ENCODE results near the gene LRRFIP1.
A peak's percentile ranks its signal among the peaks of the same experiment; 100 is the strongest.
"Not testable (repeated sequence)": the region's sequence is repeated elsewhere in the genome, so short reads cannot be mapped to it uniquely, and the experiment has no call there.

The LRRFIP1 gene

DNA sequence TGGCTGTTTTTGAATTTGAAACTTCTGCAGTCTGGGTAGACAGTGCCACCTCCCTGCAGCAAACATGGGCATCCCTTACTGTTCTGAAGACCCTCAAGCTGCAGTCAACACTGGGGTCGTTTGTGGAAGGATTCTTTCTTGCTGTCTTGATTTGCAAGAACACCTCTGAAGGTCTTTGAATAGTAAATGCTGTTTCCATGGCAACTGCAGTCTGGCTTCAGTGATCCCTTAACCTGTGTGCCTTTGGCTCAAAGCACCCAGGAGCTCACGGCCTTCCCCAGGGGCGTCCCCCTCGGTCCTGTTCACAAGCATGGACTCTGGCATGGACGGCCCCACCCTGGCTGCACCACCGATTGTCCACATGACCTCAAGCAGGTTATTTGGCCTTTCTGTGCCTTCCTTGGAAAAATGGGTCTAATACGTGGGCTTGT, 38.3 kb downstream of the LRRFIP1 start:
- Mint-ChIP-seq H3K4me1 (peaks cover 6% of the 10 kb centered on the region), H3K36me3 (no peaks in the 10 kb centered on the region), H3K9me3 (no peaks in the 10 kb centered on the region), H3K27ac (no peak overlapping the region), H3K27me3 (peaks cover 80% of the 10 kb centered on the region), H3K4me3 (no peak overlapping the region)
- no peak for DNase-seq
- CTCF ChIA-PET = interaction anchor here (0.9 kb wide), 1 partner anchor 84 kb away, joined by 4 read pairs; no protein-coding TSS in a partner anchor

GRCh38 chr2:237666606-237667005, 39.2 kb downstream of the LRRFIP1 start:
- H3K4me1 Mint-ChIP-seq = peaks cover 6% of the 10 kb centered on the region
- no peaks in the 10 kb centered on the region for H3K36me3 Mint-ChIP-seq
- H3K4me3 Mint-ChIP-seq = no peak overlapping the region
- CTCF ChIA-PET = no interaction called here
- no peak overlapping the region for H3K27ac Mint-ChIP-seq
- H3K27me3 Mint-ChIP-seq = peaks cover 75% of the 10 kb centered on the region
- no peak for DNase-seq
- H3K9me3 Mint-ChIP-seq = no peaks in the 10 kb centered on the region

DNA sequence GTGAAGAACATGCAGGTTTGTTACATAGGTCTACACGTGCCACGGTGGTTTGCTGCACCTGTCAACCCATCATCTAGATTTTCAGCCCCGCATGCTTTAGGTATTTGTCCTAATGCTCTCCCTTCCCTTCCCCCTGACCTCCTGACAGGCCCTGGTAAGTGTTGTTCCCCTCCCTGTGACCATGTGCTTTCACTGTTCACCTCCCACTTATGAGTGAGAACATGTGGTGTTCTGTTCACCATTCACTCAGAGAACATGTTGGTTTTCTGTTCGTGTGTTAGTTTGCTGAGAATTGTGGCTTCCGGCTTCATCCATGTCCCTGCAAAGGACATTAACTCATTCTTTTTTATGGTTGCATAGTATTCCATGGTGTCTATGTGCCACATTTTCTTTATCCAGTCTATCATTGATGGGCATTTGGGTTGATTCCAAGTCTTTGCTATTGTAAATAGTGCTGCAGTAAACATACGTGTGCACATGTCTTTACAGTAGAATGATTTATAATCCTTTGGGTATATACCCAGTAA, 39.7 kb downstream of the LRRFIP1 start:
- H3K27me3 Mint-ChIP-seq = peaks cover 70% of the 10 kb centered on the region
- H3K27ac Mint-ChIP-seq, H3K4me1 Mint-ChIP-seq, H3K9me3 Mint-ChIP-seq, H3K4me3 Mint-ChIP-seq, DNase-seq, H3K36me3 Mint-ChIP-seq: not testable (repeated sequence)
- CTCF ChIA-PET = interaction anchor here (1.4 kb wide), 1 partner anchor 85 kb away, joined by 6 read pairs; no protein-coding TSS in a partner anchor

- Mint-ChIP-seq H3K27me3 (peaks cover 65% of the 10 kb centered on the region), H3K36me3 (no peaks in the 10 kb centered on the region), H3K9me3 (no peaks in the 10 kb centered on the region), H3K27ac (no peak overlapping the region), H3K4me3 (no peak overlapping the region), H3K4me1 (peaks cover 7% of the 10 kb centered on the region)
- CTCF ChIA-PET = interaction anchor here (1.4 to 9.3 kb wide), 2 partner anchors 78 to 86 kb away, joined by 6 to 181 read pairs; no protein-coding TSS in a partner anchor
- DNase-seq = no peak
These were observed 40.5 kb downstream of the LRRFIP1 start for GRCh38 chr2:237667893-237668292.

- Mint-ChIP-seq H3K27ac (no peak overlapping the region), H3K36me3 (no peaks in the 10 kb centered on the region), H3K27me3 (peaks cover 61% of the 10 kb centered on the region), H3K4me3 (no peak overlapping the region), H3K4me1 (peaks cover 11% of the 10 kb centered on the region), H3K9me3 (no peaks in the 10 kb centered on the region)
- DNase-seq = no peak
- CTCF ChIA-PET = interaction anchor here (1.4 to 9.3 kb wide), 2 partner anchors 77 to 87 kb away, joined by 6 to 181 read pairs; no protein-coding TSS in a partner anchor
These were observed 41.1 kb downstream of the LRRFIP1 start for GRCh38 chr2:237668440-237668839.

- no peaks in the 10 kb centered on the region for H3K36me3 Mint-ChIP-seq
- peaks cover 53% of the 10 kb centered on the region for H3K27me3 Mint-ChIP-seq
- no peaks in the 10 kb centered on the region for H3K9me3 Mint-ChIP-seq
- CTCF ChIA-PET = interaction anchor here (0.7 to 9.3 kb wide), 4 partner anchors 25 to 594 kb away, joined by 3 to 181 read pairs (median 5); no protein-coding TSS in a partner anchor
- H3K4me3 Mint-ChIP-seq = no peak overlapping the region
- DNase-seq = no peak
- no peak overlapping the region for H3K27ac Mint-ChIP-seq
- H3K4me1 Mint-ChIP-seq = peaks cover 19% of the 10 kb centered on the region
These were observed 41.9 kb downstream of the LRRFIP1 start for GRCh38 chr2:237669283-237669627.

GRCh38 chr2:237669628-237670392, 42.4 kb downstream of the LRRFIP1 start:
- Mint-ChIP-seq H3K36me3 (no peaks in the 10 kb centered on the region), H3K27me3 (peaks cover 47% of the 10 kb centered on the region), H3K9me3 (no peaks in the 10 kb centered on the region), H3K4me1 (peaks cover 25% of the 10 kb centered on the region), H3K4me3 (no peak overlapping the region), H3K27ac (no peak overlapping the region)
- CTCF ChIA-PET = interaction anchor here (0.7 to 9.3 kb wide), 4 partner anchors 25 to 593 kb away, joined by 3 to 181 read pairs (median 5); no protein-coding TSS in a partner anchor
- no peak for DNase-seq

- H3K9me3 Mint-ChIP-seq = no peaks in the 10 kb centered on the region
- H3K36me3 Mint-ChIP-seq = no peaks in the 10 kb centered on the region
- H3K27me3 Mint-ChIP-seq = peaks cover 44% of the 10 kb centered on the region
- H3K27ac Mint-ChIP-seq = no peak overlapping the region
- DNase-seq = no peak
- CTCF ChIA-PET = interaction anchor here (0.6 to 9.3 kb wide), 5 partner anchors 23 to 659 kb away, joined by 3 to 181 read pairs (median 19); no protein-coding TSS in a partner anchor
- no peak overlapping the region for H3K4me3 Mint-ChIP-seq
- H3K4me1 Mint-ChIP-seq = peaks cover 33% of the 10 kb centered on the region
These were observed 43.3 kb downstream of the LRRFIP1 start for GRCh38 chr2:237670641-237671040.

GRCh38 chr2:237671466-237672138, 44.2 kb downstream of the LRRFIP1 start:
- peaks cover 35% of the 10 kb centered on the region for H3K27me3 Mint-ChIP-seq
- no peak for DNase-seq
- H3K36me3 Mint-ChIP-seq = no peaks in the 10 kb centered on the region
- CTCF ChIA-PET = interaction anchor here (0.6 to 9.3 kb wide), 12 partner anchors 11 to 658 kb away, joined by 3 to 181 read pairs (median 18); no protein-coding TSS in a partner anchor
- H3K9me3 Mint-ChIP-seq = no peaks in the 10 kb centered on the region
- no peak overlapping the region for H3K27ac Mint-ChIP-seq
- no peak overlapping the region for H3K4me3 Mint-ChIP-seq
- peaks cover 42% of the 10 kb centered on the region for H3K4me1 Mint-ChIP-seq

GRCh38 chr2:237672731-237673129, 45.3 kb downstream of the LRRFIP1 start:
- Mint-ChIP-seq H3K27me3 (peaks cover 26% of the 10 kb centered on the region), H3K27ac (peak overlapping the region; percentile 93), H3K4me1 (peaks cover 49% of the 10 kb centered on the region), H3K9me3 (no peaks in the 10 kb centered on the region), H3K36me3 (no peaks in the 10 kb centered on the region), H3K4me3 (peak overlapping the region; percentile 77)
- DNase-seq = no peak
- CTCF ChIA-PET = interaction anchor here (0.7 to 9.3 kb wide), 22 partner anchors 9 to 844 kb away, joined by 3 to 181 read pairs (median 6); no protein-coding TSS in a partner anchor

GRCh38 chr2:237673130-237674001, 46.0 kb downstream of the LRRFIP1 start:
- H3K27ac Mint-ChIP-seq = peak overlapping the region; percentile 93
- H3K9me3 Mint-ChIP-seq = no peaks in the 10 kb centered on the region
- peak; percentile 87 for DNase-seq
- peaks cover 20% of the 10 kb centered on the region for H3K27me3 Mint-ChIP-seq
- CTCF ChIA-PET = interaction anchor here (0.8 to 9.3 kb wide), 23 partner anchors 10 to 843 kb away, joined by 3 to 181 read pairs (median 6); no protein-coding TSS in a partner anchor
- no peaks in the 10 kb centered on the region for H3K36me3 Mint-ChIP-seq
- H3K4me3 Mint-ChIP-seq = peak overlapping the region; percentile 77
- H3K4me1 Mint-ChIP-seq = peaks cover 49% of the 10 kb centered on the region

GRCh38 chr2:237674731-237675276, 47.4 kb downstream of the LRRFIP1 start:
- peak; percentile 91 for DNase-seq
- H3K4me1 Mint-ChIP-seq = peaks cover 49% of the 10 kb centered on the region
- CTCF ChIA-PET = interaction anchor here (1.0 to 9.3 kb wide), 9 partner anchors 10 to 162 kb away, joined by 3 to 181 read pairs (median 19); no protein-coding TSS in a partner anchor
- no peaks in the 10 kb centered on the region for H3K9me3 Mint-ChIP-seq
- H3K27ac Mint-ChIP-seq = peak overlapping the region; percentile 93
- peaks cover 12% of the 10 kb centered on the region for H3K27me3 Mint-ChIP-seq
- no peaks in the 10 kb centered on the region for H3K36me3 Mint-ChIP-seq
- peak overlapping the region; percentile 77 for H3K4me3 Mint-ChIP-seq

DNA sequence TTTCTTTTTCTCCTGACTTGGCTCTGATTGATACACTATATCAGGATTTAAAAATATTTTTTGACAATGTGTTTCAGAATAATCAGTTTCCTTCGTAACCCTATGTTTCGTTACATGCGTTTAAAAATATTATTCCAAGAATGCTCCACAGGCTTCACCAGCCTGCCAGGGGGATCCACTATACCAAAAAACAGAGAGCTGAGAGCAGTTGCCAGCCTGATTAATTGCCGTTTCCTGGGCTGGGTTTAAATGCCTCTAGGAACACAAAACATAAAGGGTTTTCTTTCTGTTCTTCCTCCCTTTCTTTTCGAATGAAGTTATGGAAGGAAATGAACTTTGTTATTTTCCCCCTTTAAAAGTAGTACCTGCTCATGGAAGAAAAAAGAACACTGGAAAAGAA, 47.9 kb downstream of the LRRFIP1 start:
- CTCF ChIA-PET = interaction anchor here (1.0 to 9.3 kb wide), 8 partner anchors 9 to 163 kb away, joined by 3 to 181 read pairs (median 20); no protein-coding TSS in a partner anchor
- H3K4me3 Mint-ChIP-seq = peak overlapping the region; percentile 77
- peaks cover 49% of the 10 kb centered on the region for H3K4me1 Mint-ChIP-seq
- H3K27me3 Mint-ChIP-seq = peaks cover 7% of the 10 kb centered on the region
- no peak for DNase-seq
- H3K36me3 Mint-ChIP-seq = no peaks in the 10 kb centered on the region
- peak overlapping the region; percentile 93 for H3K27ac Mint-ChIP-seq
- H3K9me3 Mint-ChIP-seq = no peaks in the 10 kb centered on the region

Measured in activated naive CD4-positive, alpha-beta T cell treated with anti-CD3 and anti-CD28 coated beads, Interleukin-2, amount 10 ng/mL, durations not matched to agents 7 days and 5 days (primary cell).